ENCODE results near the gene NPEPL1.

Gene NPEPL1

DNA sequence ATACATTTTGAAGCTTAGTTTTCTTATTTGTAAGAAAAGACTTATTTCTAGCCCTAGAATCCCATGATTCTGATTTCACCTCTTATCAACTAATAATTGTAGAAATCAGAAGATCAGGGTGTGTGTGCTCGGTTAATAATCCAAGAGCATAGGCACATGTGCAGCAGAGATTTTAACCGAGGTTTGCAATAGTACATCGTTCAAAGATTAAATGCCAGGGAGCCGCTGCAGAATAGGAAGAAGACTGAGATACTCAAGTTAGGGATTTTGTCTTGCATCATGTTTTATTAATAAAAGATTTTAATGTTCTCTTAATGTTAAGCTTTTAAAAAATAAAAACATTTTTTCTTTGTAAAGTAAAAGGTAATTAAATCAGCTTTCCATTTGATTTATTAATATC lies 34.6 kb upstream of the NPEPL1 start:
- DNase-seq, result no peak

GRCh38 chr20:58658760-58659159 lies 33.8 kb upstream of the NPEPL1 start:
- DNase-seq, result no peak

DNA sequence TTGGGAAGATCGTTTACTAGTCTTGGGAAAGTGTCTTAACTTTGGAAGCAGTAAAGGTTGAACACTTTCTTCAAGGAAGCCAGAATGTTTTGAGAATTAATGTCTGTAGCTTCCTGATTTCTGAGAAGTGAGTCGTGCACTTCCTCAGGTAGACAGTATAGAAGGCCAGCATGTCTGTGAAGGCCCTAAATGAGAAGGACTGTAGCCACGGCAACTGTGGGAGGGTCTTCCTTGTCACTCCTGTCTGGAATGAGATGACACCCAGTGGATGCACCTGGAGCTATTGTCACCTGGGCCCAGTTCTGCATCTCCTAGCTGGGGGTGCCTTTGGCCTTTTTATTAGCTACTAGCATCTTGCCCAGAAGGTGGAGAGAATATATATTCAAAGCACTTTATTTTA lies 32.8 kb upstream of the NPEPL1 start:
- no peak for DNase-seq

- DNase-seq, result no peak
Observed at GRCh38 chr20:58660855-58661597, 31.6 kb upstream of the NPEPL1 start.

- DNase-seq, result no peak
Observed at GRCh38 chr20:58661598-58662473, 30.8 kb upstream of the NPEPL1 start.

DNA sequence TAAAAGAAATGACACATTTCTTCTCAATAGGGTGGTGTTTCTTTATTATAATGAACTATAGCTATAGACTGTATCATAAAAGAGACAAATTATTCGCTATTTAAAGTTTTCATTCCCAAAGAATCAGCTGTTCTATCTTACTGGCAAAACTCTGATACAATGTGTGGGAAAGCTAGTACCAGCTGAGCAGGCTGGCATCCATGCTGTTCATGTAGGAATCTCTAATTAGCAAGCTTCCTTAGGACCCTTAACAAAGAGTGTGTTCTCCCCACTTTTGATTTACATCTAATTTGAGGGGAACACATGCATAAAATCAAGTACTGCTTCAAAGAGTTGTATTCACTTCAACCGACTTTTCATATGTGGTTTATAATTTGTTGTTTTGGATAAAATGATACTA lies 28.3 kb upstream of the NPEPL1 start:
- no peak for DNase-seq

- no peak for DNase-seq
Observed at GRCh38 chr20:58664883-58665282, 27.7 kb upstream of the NPEPL1 start.

DNA sequence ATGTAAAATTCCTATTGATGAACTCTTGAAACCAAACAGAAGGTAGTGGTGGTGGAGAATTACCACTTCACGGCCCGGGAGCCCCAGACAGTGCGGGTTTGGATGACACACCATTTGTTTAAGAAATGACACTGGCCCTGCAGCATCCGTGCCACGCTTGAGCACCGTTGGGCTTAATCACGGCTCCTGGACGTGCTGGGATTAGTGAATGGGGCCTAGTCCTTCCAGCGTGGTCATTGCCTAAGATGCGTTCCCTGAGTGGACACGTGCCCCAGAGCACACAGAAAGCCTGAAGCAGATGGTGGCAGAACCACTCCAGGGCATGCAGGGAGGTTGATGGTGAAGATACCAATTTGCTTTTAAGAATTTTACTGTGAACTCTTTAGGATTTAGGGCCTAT lies 27.0 kb upstream of the NPEPL1 start:
- DNase-seq, result no peak

DNA sequence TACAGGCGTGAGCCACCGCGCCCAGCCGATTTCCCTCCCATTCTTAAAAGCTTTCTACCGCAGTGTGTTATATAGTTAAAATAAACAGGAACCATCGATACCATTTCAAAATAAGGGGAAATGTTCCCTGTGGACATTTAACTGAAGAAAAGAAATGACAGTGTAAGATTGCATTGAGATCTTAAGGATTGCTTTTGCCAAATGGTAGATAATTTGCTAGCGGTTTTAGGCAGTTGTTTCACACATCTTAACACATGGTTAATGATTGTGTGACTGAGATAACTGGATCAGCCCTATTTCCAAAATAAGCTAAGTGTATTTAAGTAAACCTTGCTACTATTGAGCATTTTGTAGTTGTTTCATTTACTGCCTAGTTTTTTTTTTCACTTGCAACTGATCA lies 25.9 kb upstream of the NPEPL1 start:
- DNase-seq, result no peak

DNA sequence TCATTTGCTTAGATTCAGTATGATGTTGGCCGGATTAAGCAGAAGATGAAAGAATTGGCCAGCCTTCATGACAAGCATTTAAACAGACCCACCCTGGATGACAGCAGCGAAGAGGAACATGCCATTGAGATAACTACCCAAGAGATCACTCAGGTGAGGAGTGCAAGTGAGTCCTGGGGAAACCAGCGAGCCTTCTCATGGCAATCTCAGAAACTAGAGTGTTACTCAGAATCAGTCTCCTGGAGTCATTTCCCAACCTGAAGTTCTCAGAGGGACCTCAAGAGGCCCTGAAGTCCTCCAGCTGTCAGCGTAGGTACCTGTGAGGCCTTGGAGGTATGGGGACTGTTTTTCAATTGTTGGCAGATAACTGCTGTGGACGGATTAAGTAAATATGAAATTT lies 24.6 kb upstream of the NPEPL1 start:
- no peak for DNase-seq

DNA sequence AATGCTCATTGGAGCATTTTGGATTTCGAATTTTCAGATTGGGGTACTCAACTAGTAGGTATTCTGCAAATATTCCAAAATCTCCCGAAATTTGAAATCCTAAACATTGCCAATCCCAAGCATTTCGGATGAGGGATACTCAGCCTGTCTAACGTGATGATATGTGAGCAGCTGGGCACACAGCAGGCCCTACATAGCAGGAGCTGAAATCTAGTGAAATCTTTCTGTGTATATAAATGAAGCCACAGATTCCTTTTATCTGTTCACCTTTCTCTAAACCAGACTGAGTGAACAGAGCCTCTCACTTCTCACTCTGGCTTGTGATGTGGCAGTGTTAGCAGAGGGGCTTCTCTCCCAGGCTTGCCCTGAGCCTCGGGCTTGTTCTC lies 23.7 kb upstream of the NPEPL1 start:
- DNase-seq, result no peak

DNA sequence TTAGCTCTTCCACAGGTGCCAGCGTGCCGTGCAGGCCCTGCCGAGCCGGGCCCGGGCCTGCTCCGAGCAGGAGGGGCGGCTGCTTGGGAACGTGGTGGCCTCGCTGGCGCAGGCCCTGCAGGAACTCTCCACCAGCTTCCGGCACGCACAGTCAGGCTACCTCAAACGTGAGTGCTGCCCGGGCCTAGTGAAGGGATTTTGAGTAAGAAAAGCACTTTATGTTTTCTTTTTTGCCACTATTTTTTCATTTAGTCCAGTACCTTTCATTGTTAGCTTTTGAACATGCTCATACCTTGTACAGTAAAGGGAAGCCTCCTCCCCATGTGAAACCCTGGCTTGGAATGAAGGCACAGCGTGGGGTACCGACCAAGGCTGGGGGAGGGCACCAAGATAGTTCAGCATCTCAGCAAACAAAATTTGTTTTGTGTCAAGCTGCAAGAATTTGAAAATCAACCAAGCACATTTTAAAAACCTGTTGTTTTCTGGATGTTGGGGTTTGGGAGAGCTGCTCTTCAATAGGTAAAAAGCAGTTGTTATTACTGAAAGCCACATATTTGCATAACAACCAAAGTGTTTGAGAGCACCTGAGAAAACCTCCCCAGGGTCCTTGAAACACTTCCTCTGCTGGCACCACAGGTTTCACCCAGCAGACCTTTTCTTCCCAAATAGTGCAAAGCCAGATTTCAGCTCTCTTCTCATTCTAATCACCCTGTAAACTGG lies 23.2 kb upstream of the NPEPL1 start:
- no peak for DNase-seq

DNA sequence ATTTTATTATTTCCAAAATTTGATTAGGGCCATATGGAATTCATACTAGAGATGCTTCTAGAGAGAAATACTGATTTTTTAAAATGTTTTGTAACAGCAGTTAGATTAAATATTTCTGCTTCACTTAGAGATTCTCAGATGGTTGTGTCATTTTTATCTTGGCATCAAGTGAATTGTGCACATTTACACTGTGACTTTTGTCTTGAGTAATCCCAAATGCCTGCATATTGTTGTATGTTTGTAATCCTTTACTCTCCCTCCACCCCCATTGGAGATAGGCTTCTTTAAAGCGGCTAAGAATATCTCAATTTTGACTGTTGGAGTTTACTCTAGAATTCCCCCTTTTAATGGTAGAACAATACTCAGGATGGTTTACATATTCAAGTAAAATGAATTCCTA lies 22.5 kb upstream of the NPEPL1 start:
- no peak for DNase-seq

DNA sequence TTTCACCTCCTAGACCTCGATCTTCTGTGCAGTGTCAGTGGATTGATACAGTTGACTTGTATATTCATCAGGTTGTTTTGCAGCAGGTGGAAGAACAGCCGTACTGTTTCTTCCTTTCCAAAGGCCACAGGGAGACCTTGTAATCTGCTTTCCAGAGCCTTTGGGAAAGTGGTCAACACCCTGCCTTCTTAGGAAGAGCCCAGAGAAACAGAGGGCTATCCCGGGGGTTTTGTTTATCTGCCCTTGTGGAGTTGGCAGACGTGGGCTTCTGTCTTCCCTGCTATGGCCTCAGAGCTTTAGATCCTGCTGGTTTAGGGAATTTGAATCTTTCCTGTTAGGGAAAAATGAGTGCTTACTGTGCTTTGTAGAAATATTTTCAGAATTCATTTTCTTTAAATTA lies 21.9 kb upstream of the NPEPL1 start:
- DNase-seq, result no peak

DNA sequence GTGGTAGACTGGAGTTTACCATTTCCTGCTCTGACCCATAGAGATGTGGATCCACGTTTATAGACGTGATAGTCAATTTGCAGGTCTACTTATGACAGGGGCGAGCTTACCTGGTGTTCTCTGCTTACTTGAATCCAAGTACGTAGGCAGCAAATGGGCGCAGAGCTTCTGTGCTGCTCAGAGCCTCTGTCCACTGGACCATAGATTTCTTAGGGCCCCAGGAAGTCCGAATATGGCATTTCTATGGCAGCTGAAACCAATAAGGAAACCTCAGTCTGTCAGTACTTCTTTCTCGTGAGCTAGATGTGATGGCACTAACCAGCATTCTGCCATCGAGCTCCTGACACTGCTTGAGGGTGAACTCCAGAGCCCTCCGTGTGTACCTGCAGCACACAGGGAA lies 19.5 kb upstream of the NPEPL1 start:
- no peak for DNase-seq

DNA sequence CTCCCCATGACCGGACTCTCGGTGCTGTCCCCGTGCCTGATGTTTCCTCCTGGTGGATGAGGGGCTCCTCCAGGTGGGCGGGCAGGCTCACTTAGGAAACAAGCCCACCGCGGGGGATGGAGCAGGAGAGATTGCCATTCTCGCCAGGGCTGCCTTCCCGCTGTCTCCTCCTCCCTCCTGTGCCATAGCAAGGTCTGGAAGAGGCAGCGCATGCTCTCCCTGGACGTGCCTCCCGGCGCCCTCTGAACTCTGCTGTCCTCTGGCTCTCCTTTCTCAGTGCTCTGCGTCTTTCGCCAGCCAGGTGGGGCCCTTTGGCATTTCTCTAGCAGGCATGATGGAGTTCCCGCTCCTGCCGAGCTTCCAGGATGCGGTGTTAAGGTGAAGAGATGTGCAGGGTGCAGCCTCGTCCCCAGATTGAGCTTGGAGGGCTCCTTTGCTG lies 17.4 kb upstream of the NPEPL1 start:
- DNase-seq, result no peak

DNA sequence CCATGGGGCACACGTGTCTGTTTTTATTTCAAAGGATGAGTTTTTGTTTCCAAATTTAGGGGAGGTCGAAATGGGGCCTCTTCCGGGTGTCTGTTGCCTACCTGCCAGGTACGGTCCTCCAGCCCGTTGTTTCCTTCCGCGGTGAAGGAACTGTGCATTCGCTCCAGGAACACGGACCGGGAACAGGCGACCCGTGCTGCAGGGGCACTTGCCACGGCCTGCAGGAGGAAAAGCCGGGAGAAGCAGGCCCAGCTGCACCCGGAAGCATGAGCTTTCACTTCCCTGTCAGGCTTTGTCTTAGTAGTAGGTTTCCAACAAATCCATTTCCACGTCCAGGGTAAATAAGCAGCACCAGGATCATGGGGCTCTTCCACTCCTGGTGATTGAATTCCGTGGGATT lies 17.0 kb upstream of the NPEPL1 start:
- DNase-seq, result no peak

- DNase-seq, result no peak
Observed at GRCh38 chr20:58676161-58676560, 16.4 kb upstream of the NPEPL1 start.

DNA sequence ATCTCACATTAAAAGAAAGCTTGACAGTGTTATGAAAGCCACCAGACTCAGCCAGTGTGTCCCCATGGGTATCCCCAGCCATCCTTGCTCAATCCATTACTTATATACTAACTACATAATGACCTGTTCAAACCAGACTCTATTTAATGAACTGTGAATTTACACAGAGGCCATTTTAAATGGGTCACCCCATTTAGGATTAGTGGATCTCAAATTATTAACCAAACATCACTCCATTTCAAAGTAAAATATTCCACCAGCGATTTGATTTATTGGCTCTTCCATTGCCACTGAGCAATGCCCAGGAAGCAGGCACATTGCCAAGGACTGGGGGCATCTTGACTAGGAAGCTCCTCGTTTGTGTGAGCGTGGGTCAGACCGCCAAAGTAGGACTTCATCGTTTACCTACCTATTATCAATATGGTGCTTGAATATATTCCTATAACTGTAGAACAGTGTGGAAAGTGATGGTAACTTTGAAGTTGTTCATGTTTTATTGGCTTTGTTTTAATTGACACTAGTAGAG lies 15.5 kb upstream of the NPEPL1 start:
- no peak for DNase-seq

GRCh38 chr20:58677808-58678207 lies 14.8 kb upstream of the NPEPL1 start:
- DNase-seq, result no peak

DNA sequence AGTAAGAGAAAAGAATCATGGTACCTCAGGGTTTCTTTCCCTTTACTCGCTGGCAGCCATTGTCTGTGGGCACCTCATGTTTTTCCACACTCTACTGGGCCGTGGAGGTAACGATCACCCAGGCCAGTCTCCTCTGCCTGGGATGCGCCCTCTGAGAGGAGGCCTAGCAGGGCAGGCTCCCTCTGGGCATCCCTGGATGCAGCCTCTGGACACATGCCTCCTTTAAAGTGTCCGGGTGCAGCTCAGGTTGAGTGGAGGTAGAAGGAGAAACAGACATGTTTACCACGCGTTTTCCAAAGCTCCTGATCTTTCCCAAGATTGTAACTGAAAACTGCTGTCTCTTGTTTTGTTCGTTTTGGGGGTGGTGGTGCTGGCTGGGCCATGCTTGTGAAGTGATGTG lies 13.8 kb upstream of the NPEPL1 start:
- no peak for DNase-seq

DNA sequence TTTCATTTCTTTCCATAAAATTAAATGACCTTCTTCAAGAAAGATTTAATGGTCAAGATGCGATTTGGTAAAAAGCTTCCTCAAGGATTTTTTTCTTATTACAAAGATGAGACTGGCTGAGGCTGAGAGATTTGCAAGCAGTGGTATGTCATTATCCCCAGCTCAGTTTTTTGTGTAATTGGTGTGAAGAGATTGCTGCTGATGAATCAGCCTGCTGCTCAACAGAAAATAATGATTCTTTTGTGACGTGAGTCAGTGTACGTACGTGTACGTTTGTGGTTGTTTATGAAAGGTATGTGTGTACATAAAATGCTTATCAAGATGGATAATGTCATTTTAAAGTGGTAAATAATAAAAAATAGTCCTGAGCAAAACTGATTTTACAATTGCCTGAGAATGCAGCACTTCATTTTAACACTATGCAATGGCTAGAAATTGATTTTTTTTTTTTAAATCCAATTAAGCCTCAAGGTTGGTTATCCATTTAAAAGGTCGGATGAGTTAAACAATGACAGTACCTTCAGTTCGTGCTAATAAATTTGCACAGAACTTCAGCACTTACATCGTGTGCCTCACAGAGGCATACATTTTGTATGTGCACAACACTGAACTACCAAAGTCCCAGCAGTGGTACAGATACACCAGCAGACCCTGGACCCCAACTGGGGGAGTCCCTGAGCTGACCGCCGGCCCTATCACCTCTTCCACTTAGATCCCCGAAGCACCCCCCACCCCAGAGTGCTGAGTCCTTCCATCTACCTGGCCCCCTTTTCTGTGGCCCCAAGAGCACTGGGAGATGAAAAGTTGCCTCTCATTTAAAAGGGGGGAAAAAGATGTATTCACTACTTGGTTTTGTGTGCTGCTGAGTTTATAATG lies 9.7 kb upstream of the NPEPL1 start:
- DNase-seq, result no peak

DNA sequence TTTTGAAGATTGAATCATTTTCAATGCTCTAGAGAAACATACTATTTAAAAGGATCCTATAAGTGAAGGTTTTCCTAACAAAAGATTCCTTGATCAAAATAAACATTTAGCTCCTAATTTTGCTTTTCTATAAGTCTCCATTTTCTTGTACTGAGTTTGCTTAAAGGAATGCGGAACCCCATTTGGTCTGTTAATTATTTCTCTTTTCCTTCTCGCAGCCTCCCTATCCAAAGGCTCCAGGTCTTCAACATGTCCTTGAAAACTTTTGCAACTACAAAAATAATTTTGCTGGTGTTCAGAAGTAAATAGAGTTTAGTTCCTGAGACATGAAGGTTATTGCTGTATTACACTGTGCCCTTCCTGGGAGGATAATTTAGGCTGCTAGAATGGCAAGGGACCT lies 8.3 kb upstream of the NPEPL1 start:
- DNase-seq, result no peak

Data from HCEC 1CT (cell line).